Activated CD4-positive, alpha-beta T cell treated with anti-CD3 and anti-CD28 coated beads, Interleukin-2, amount 50 U/mL, for 1 hour (primary cell): ENCODE measurements around the gene SULT2A1.
"Not testable (repeated sequence)": the region's sequence is repeated elsewhere in the genome, so short reads cannot be mapped to it uniquely, and the experiment has no call there.

Experiments used
- DNase-seq: peaks from one replicate; pipeline ENCODE4 v3.0.0-alpha.2; 2020

Gene SULT2A1

GRCh38 chr19:47886010-47886559 is at the start of gene SULT2A1:
Gene SULT2A1, minus strand, starts transcription at chr19:47886315. Its CDS starts 58 bp downstream, at chr19:47886257.
- DNase-seq: no peak

GRCh38 chr19:47928581-47928980 is 42.5 kb upstream of the SULT2A1 start:
- DNase-seq: not testable (repeated sequence)

- DNase-seq: not testable (repeated sequence)
These were observed 34.0 kb upstream of the SULT2A1 start for GRCh38 chr19:47920107-47920506.

- DNase-seq: not testable (repeated sequence)
These were observed 24.1 kb upstream of the SULT2A1 start for GRCh38 chr19:47910191-47910590.

- peak; percentile 64 for DNase-seq
These were observed 23.2 kb upstream of the SULT2A1 start for GRCh38 chr19:47909350-47909749.

- no peak for DNase-seq
These were observed 15.3 kb upstream of the SULT2A1 start for GRCh38 chr19:47901370-47901769.

- DNase-seq: no peak
These were observed 13.2 kb upstream of the SULT2A1 start for GRCh38 chr19:47899335-47899734.

GRCh38 chr19:47897861-47898260 is 11.7 kb upstream of the SULT2A1 start:
- no peak for DNase-seq

- no peak for DNase-seq
These were observed 10.7 kb upstream of the SULT2A1 start for GRCh38 chr19:47896773-47897172.

- DNase-seq: no peak
These were observed 9.9 kb upstream of the SULT2A1 start for GRCh38 chr19:47896019-47896418.

GRCh38 chr19:47895165-47895782 is 9.2 kb upstream of the SULT2A1 start:
- no peak for DNase-seq

- DNase-seq: no peak
These were observed 6.0 kb upstream of the SULT2A1 start for GRCh38 chr19:47891923-47892666.

GRCh38 chr19:47891622-47891922 is 5.5 kb upstream of the SULT2A1 start:
- DNase-seq: no peak

- no peak for DNase-seq
These were observed 4.9 kb upstream of the SULT2A1 start for GRCh38 chr19:47890865-47891621.

- DNase-seq: no peak
These were observed 1.1 kb downstream of the SULT2A1 start for GRCh38 chr19:47885067-47885463.

- no peak for DNase-seq
These were observed 3.2 kb downstream of the SULT2A1 start for GRCh38 chr19:47882890-47883289.

GRCh38 chr19:47881757-47882156 is 4.4 kb downstream of the SULT2A1 start:
- no peak for DNase-seq

GRCh38 chr19:47879385-47879784 is 6.7 kb downstream of the SULT2A1 start:
- not testable (repeated sequence) for DNase-seq

GRCh38 chr19:47878906-47879305 is 7.2 kb downstream of the SULT2A1 start:
- DNase-seq: no peak

GRCh38 chr19:47865166-47865565 is 20.9 kb downstream of the SULT2A1 start:
- DNase-seq: no peak

- DNase-seq: peak; percentile 85
These were observed 22.6 kb downstream of the SULT2A1 start for GRCh38 chr19:47863514-47863936.

- DNase-seq: no peak
These were observed 24.5 kb downstream of the SULT2A1 start for GRCh38 chr19:47861630-47862029.

- DNase-seq: no peak
These were observed 25.4 kb downstream of the SULT2A1 start for GRCh38 chr19:47860602-47861297.
